Activated CD4-positive, alpha-beta memory T cell treated with anti-CD3 and anti-CD28 coated beads for 36 hours (primary cell): ENCODE results near the gene AGPAT4. TPM values are rescaled to one million over a fixed set of nuclear protein-coding genes. Genes with fewer than 3 reads are reported as not detected.
A peak's percentile ranks its signal among the peaks of the same experiment; 100 is the strongest.

Experiments
- CTCF ChIA-PET: fragments of 350-600 bp; sonication (Branson Sonifier 250); formaldehyde crosslinking; loops from one replicate; lab custom pipeline; 2021; ENCODE audit warnings: antibody characterized with exemption, inconsistent platforms; lab: Charles Lee
- POLR2A ChIA-PET: fragments of 350-600 bp; sonication (Branson Sonifier 250); formaldehyde crosslinking; loops from one replicate; lab custom pipeline; 2021; ENCODE audit warnings: antibody characterized with exemption; lab: Charles Lee
- DNase-seq: peaks from one replicate; pipeline ENCODE4 v3.0.0-alpha.2; 2020
- H3K27ac Mint-ChIP-seq: one replicate; pipeline ENCODE4 v1.8.0; 2021; ENCODE audit warnings: mixed read lengths
- H3K27me3 Mint-ChIP-seq: one replicate; pipeline ENCODE4 v1.8.0; 2021; ENCODE audit warnings: mixed read lengths
- H3K36me3 Mint-ChIP-seq: one replicate; pipeline ENCODE4 v1.8.0; 2021; ENCODE audit warnings: mixed read lengths
- H3K4me1 Mint-ChIP-seq: one replicate; pipeline ENCODE4 v1.8.0; 2021; ENCODE audit warnings: low read depth, mixed read lengths
- H3K4me3 Mint-ChIP-seq: one replicate; pipeline ENCODE4 v1.8.0; 2021; ENCODE audit warnings: mild to moderate bottlenecking, mixed read lengths
- H3K9me3 Mint-ChIP-seq: one replicate; pipeline ENCODE4 v1.8.0; 2021; ENCODE audit warnings: mixed read lengths
- intact Hi-C: fragments of 100-400 bp; cut with micrococcal nuclease; formaldehyde crosslinking; loops from one replicate; pipeline ENCODE4 v1.15.1; 2023
- total RNA-seq, 2 experiments: library from RNA; stranded (reverse); gene quantifications; one replicate each; pipeline ENCODE4 v1.2.3, GENCODE V29; 2021

The AGPAT4 gene
- total RNA-seq, 2 experiments from 2014 or later = 4.7 to 5.6 TPM

DNA sequence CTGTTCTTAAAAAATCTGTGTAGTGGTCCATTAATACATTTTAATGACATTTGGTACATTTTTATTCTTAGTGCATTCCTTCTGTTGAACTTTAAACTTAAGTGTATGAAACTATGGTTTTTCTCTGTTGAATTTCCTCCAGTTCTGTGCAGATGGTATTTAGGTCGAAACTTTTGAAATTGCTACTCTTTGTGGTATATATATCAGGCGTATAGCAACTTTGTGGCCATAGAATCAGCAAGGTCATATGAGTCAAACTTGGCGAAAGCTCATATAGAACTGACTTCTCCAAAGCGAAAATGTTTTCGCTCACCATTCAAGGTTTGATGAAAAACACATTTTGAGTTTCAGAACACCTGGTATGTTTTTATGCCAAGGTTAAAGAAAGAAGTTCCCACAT is 188.6 kb downstream of the AGPAT4 start:
- H3K4me1 Mint-ChIP-seq = peaks cover 15% of the 10 kb centered on the region
- CTCF ChIA-PET = interaction anchor here (0.8 to 1.7 kb wide), 3 partner anchors 93 to 286 kb away, joined by 4 to 5 read pairs (median 4); partner anchors contain the start of gene MAP3K4
- intact Hi-C loops = loop anchor here (2.0 kb wide), 1 partner anchor 28 kb away; no protein-coding TSS in a partner anchor
- peaks cover 41% of the 10 kb centered on the region for H3K36me3 Mint-ChIP-seq
- H3K9me3 Mint-ChIP-seq = no peaks in the 10 kb centered on the region
- H3K4me3 Mint-ChIP-seq = no peak overlapping the region
- peak overlapping the region; percentile 52 for H3K27ac Mint-ChIP-seq
- no peak for DNase-seq
- no peaks in the 10 kb centered on the region for H3K27me3 Mint-ChIP-seq
- POLR2A ChIA-PET = interaction anchor here (0.7 to 1.5 kb wide), 3 partner anchors 9 to 158 kb away, joined by 3 to 6 read pairs (median 4); no protein-coding TSS in a partner anchor

- ChIA-PET CTCF (interaction anchor here (1.1 to 2.2 kb wide), 2 partner anchors 39 to 290 kb away, joined by 3 to 7 read pairs; no protein-coding TSS in a partner anchor), POLR2A (no interaction called here)
- H3K36me3 Mint-ChIP-seq = peaks cover 27% of the 10 kb centered on the region
- intact Hi-C loops = loop anchor here (5.0 kb wide), 1 partner anchor 190 kb away; the partner anchor contains the start of gene AGPAT4
- H3K27me3 Mint-ChIP-seq = no peaks in the 10 kb centered on the region
- H3K9me3 Mint-ChIP-seq = no peaks in the 10 kb centered on the region
- H3K4me3 Mint-ChIP-seq = no peak overlapping the region
- DNase-seq = no peak
- H3K27ac Mint-ChIP-seq = no peak overlapping the region
- H3K4me1 Mint-ChIP-seq = peaks cover 15% of the 10 kb centered on the region
Observed at GRCh38 chr6:161082215-161082614, 191.6 kb downstream of the AGPAT4 start.

- Mint-ChIP-seq H3K4me3 (no peak overlapping the region), H3K4me1 (peaks cover 8% of the 10 kb centered on the region), H3K27me3 (no peaks in the 10 kb centered on the region), H3K36me3 (peaks cover 15% of the 10 kb centered on the region), H3K27ac (no peak overlapping the region), H3K9me3 (no peaks in the 10 kb centered on the region)
- ChIA-PET POLR2A (interaction anchor here (1.1 to 1.6 kb wide), 2 partner anchors 19 to 42 kb away, joined by 3 to 7 read pairs; no protein-coding TSS in a partner anchor), CTCF (interaction anchor here (0.6 to 1.7 kb wide), 5 partner anchors 9 to 150 kb away, joined by 3 to 6 read pairs (median 3); no protein-coding TSS in a partner anchor)
- intact Hi-C loops = loop anchor here (1.0 to 5.0 kb wide), 4 partner anchors 24 to 192 kb away; partner anchors contain the start of genes AGPAT4 and MAP3K4
- peak; percentile 33 for DNase-seq
Observed at GRCh38 chr6:161080263-161080970, 193.4 kb downstream of the AGPAT4 start.
